ENCODE measurements around the gene ANKRD10. TPM values are rescaled to one million over a fixed set of nuclear protein-coding genes. Genes with fewer than 3 reads are reported as not detected.

The ANKRD10 gene
- total RNA-seq, 2 donors from 2014 or later: 46.2 to 47.5 TPM

DNA sequence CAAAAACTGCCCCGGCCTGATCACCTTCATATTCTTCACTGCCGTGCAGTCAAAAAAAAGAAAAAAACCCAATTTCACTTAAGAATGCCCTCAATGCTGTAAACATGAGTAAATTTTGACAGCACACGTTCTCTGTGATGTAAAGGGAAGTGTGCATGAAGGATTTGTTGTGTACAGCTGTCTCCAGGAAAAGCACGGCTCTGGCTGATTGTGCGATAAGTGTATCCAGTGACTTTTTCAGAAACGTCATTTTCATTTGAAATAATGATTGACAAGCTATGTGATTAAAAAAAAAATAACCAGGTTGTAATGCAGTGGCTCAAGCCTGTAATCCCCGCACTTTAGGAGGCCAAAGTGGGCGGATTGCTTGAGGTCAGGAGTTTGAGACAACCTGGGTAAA lies 39.6 kb downstream of the ANKRD10 start:
- H3K27me3 ChIP-seq: no peaks in the 10 kb centered on the region
- no peak for TF ChIP-seq CTCF (IDR thresholded peaks at IDR 0.05)
- H3K36me3 ChIP-seq: no peaks in the 10 kb centered on the region
- no peak for DNase-seq (ENCODE audit: low spot score)
- H3K9me3 ChIP-seq: no peaks in the 10 kb centered on the region
- peak overlapping the region in 1 of 2 donors; percentile 12 for H3K27ac ChIP-seq
- H3K4me1 ChIP-seq: peaks cover 0 to 23% of the 10 kb centered on the region in 2 donors
- peak overlapping the region in 1 of 2 donors; percentile 50 for H3K4me3 ChIP-seq

GRCh38 chr13:110874508-110874960 lies 40.3 kb downstream of the ANKRD10 start:
- Histone ChIP-seq H3K27ac (peak overlapping the region in 1 of 2 donors; percentile 33), H3K9me3 (no peaks in the 10 kb centered on the region), H3K27me3 (no peaks in the 10 kb centered on the region), H3K36me3 (no peaks in the 10 kb centered on the region), H3K4me1 (peaks cover 0 to 30% of the 10 kb centered on the region in 2 donors), H3K4me3 (peak overlapping the region; percentile 24 to 50)
- DNase-seq (ENCODE audit: low spot score): peak; percentile 86
- no peak for TF ChIP-seq CTCF (IDR thresholded peaks at IDR 0.05)

DNA sequence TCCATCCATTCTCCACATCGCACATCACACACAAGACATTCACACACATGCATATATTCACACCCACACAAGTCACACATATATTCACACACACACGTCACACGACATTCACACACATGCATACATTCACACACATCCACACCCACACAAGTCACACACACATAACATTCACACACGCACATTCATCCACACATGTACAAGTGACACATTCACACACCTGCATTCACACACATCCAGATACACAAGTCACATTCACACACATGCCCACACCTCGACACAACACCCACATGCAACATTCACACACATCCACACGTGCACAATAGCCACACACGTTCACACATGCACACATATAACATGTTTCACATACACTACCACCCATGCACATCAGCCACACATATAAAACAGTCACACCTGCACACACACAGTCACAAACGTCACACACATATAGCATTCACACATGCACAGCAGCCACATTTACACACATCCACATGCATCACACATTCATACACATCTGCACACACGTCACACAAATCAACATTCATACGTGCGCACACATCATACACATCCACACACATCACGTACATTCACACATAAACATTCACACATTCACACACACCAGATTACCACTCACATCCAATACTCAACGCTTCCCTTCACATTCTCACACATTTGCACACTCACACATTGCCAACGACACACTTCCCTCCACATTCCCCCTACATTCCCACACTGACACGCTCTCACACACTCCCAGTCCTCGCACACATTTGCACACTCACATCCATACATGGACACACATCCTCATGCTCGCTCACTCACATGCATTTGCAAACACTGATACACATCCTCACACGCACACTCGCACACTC lies 41.0 kb downstream of the ANKRD10 start:
- TF ChIP-seq CTCF (IDR thresholded peaks at IDR 0.05): no peak
- no peaks in the 10 kb centered on the region for H3K27me3 ChIP-seq
- H3K4me3 ChIP-seq: peak overlapping the region; percentile 24 to 50
- no peaks in the 10 kb centered on the region for H3K9me3 ChIP-seq
- H3K36me3 ChIP-seq: no peaks in the 10 kb centered on the region
- no peak for DNase-seq (ENCODE audit: low spot score)
- H3K27ac ChIP-seq: peak overlapping the region in 1 of 2 donors; percentile 33
- H3K4me1 ChIP-seq: peaks cover 0 to 31% of the 10 kb centered on the region in 2 donors

DNA sequence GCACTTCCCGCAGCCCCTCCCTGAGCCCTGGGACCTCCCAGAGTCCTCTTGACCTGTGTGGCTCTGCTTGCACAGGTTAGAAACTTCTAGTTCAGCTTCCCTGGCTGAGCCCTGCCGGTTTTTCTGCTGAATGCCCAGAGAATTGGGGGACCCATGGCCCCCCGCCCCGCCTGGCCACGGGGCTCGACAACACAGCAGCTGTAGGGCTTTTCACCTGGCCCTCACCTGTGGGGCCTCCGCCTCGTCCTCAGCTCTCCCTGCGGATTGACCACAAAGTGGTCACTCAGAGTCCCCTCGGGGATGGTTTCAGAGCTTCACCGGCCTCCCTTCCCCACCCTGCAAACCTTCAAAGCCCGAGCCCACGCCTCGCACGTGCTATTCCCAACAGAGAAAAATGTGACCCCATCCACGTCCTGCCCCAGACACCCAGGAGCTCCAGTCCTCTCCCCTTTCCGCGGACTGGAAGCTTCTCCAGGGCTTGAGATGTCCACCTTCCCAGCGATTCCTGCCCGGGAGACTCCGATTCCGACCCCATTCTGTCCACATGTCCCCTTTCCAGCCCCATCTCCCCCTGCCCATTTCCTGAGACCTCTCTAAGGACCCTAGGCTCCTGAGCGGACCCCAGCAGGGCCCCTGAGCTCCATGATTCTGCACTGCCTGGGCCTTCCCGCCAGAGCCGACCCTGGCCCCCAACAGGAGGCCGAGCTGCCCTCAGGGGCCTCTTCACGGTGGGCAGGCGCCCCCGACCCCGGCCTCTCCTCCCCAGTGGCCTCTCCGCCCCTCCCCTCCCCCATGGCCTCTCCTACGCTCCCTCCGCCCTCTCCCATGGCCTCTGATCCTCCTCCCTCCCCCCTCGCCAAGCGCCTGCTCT lies 41.9 kb downstream of the ANKRD10 start:
- Histone ChIP-seq H3K9me3 (no peaks in the 10 kb centered on the region), H3K4me1 (peaks cover 0 to 31% of the 10 kb centered on the region in 2 donors), H3K4me3 (no peak overlapping the region), H3K27ac (no peak overlapping the region), H3K36me3 (no peaks in the 10 kb centered on the region), H3K27me3 (no peaks in the 10 kb centered on the region)
- no peak for TF ChIP-seq CTCF (IDR thresholded peaks at IDR 0.05)
- DNase-seq (ENCODE audit: low spot score): no peak

DNA sequence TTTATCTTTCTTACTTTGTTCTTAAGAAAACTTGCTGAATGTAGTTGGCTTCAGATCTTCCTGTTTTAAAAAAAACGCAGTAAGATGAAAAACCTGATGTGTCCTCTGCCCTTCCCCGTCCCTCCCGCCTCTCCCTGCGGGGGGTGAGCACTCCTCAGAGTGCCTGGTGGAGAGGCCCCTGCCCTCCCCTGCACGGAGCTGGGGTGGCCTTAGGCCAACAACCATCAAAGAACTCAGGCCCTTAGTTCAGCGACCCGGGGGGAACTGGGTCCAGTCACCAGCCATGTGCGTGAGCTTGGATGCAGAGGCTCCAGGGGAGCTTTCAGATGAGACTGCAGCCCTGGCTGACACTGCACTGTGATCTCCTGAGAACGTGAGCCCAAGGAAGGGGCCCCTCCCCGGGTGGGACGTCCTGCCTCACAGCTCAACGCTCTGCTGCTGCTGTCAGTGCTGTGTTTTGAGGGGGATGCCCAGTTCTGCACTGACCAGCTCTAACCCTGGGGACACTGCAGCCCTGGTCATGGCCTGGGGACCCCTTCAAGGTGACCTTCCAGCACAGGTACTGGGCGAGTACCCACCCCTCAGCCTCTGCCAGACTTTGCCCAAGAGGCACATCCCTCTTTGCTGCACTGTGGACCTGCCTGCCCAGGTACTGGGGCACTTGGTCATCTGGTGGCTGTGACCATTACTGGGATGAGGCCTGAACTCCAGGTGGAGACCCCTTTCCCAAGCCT lies 42.7 kb downstream of the ANKRD10 start:
- H3K36me3 ChIP-seq: no peaks in the 10 kb centered on the region
- H3K27me3 ChIP-seq: no peaks in the 10 kb centered on the region
- H3K4me3 ChIP-seq: no peak overlapping the region
- no peak for DNase-seq (ENCODE audit: low spot score)
- peaks cover 0 to 31% of the 10 kb centered on the region in 2 donors for H3K4me1 ChIP-seq
- H3K9me3 ChIP-seq: no peaks in the 10 kb centered on the region
- no peak for TF ChIP-seq CTCF (IDR thresholded peaks at IDR 0.05)
- H3K27ac ChIP-seq: no peak overlapping the region
